Endothelial cell of umbilical vein (primary cell): ENCODE results near the gene GLRA1. TPM values are rescaled to one million over a fixed set of nuclear protein-coding genes. Genes with fewer than 3 reads are reported as not detected.

ENCODE experiments used
- BruUV-seq: library from RNA; stranded (reverse); fragments of 400-500 nt; replicated peaks from 2 replicates; lab custom pipeline; 2021; lab: Mats Ljungman, UMichigan
- CTCF ChIA-PET: fragments of 300-600, 350-600 bp; sonication (Branson Sonifier 250); formaldehyde crosslinking; loops from one replicate; lab custom pipeline; 2021; ENCODE audit warnings: antibody characterized with exemption, inconsistent platforms; lab: Charles Lee
- POLR2A ChIA-PET: fragments of 300-600, 350-600 bp; sonication (Branson Sonifier 250); formaldehyde crosslinking; loops from one replicate; lab custom pipeline; 2021; ENCODE audit warnings: antibody characterized with exemption, inconsistent platforms; lab: Charles Lee
- DNase-seq: peaks from one replicate; pipeline ENCODE4 v3.0.0-alpha.2; 2011; ENCODE audit warnings: low read depth, low spot score
- FAIRE-seq: peaks from 2 replicates; lab custom pipeline; 2011; peaks lifted over from hg19 to GRCh38; lab: Jason Lieb, UNC
- H2AFZ ChIP-seq: 2 replicates; pipeline ENCODE4 v1.6.0; 2012; ENCODE audit warnings: low read depth, low read length, control low read depth, inconsistent platforms
- H3K27ac ChIP-seq: 2 replicates; pipeline ENCODE4 v1.5.1; 2011; ENCODE audit warnings: low read depth, mild to moderate bottlenecking, control low read depth, low read length, moderate library complexity; ENCODE audit not compliant: insufficient read depth
- H3K27me3 ChIP-seq, 2 experiments: 2 replicates each; pipeline versions ENCODE4 v1.6.0 to v1.6.1; 2011; ENCODE audit warnings: low read length in 2 of 2, mixed read lengths in 1 of 2; ENCODE audit not compliant: control insufficient read depth in 2 of 2, insufficient read depth in 2 of 2
- H3K36me3 ChIP-seq, 2 experiments: 2 replicates in 1 of 2; 3 replicates in 1 of 2; pipeline ENCODE4 v1.5.1; 2011; ENCODE audit warnings: low read length in 2 of 2, mild to moderate bottlenecking in 1 of 2, moderate library complexity in 1 of 2; ENCODE audit not compliant: control insufficient read depth in 2 of 2, insufficient read depth in 2 of 2; ENCODE audit errors: extremely low read depth in 1 of 2
- H3K4me1 ChIP-seq: 3 replicates; pipeline ENCODE4 v1.5.1; 2011; ENCODE audit warnings: mild to moderate bottlenecking, low read length; ENCODE audit not compliant: control insufficient read depth, insufficient read depth; ENCODE audit errors: extremely low read depth
- H3K4me2 ChIP-seq: 2 replicates; pipeline ENCODE4 v1.6.1; 2011; ENCODE audit warnings: low read length, control low read depth, mixed read lengths; ENCODE audit not compliant: insufficient read depth
- H3K4me3 ChIP-seq, 3 experiments: fragments of 200-600 bp in 1 of 3; sonication (generic), shearing (Covaris generic) in 1 of 3; replicated peaks in 1 of 3; 2 replicates each; pipeline ENCODE4 v1.5.1; 2011 to 2016; ENCODE audit warnings: control low read depth in 3 of 3, low read length in 3 of 3, mild to moderate bottlenecking in 2 of 3, inconsistent platforms in 1 of 3, low read depth in 1 of 3, moderate library complexity in 1 of 3; ENCODE audit not compliant: insufficient read depth in 1 of 3
- H3K79me2 ChIP-seq: 2 replicates; pipeline ENCODE4 v1.6.0; 2012; ENCODE audit warnings: low read length, inconsistent platforms; ENCODE audit not compliant: control insufficient read depth, insufficient read depth
- H3K9ac ChIP-seq: replicated peaks from 2 replicates; pipeline ENCODE3; 2011; ENCODE audit warnings: low read length, control low read depth; ENCODE audit not compliant: insufficient read depth; ENCODE audit errors: extremely low read depth
- H3K9me1 ChIP-seq: replicated peaks from 3 replicates; pipeline ENCODE4 v1.6.0; 2011; ENCODE audit warnings: mild to moderate bottlenecking, low read length; ENCODE audit not compliant: control insufficient read depth, insufficient read depth; ENCODE audit errors: extremely low read depth
- H3K9me3 ChIP-seq: replicated peaks from 2 replicates; pipeline ENCODE4 v1.5.1; 2012; ENCODE audit warnings: low read length, inconsistent platforms; ENCODE audit not compliant: control insufficient read depth, insufficient read depth
- H4K20me1 ChIP-seq: replicated peaks from 2 replicates; pipeline ENCODE3; 2011; ENCODE audit warnings: mild to moderate bottlenecking, low read length; ENCODE audit not compliant: control insufficient read depth, insufficient read depth; ENCODE audit errors: extremely low read depth
- EZH2 ChIP-seq: IDR thresholded peaks from 2 replicates; pipeline ENCODE4 v1.6.1; 2012; ENCODE audit warnings: borderline replicate concordance, low read depth, mild to moderate bottlenecking, moderate library complexity, low read length, inconsistent platforms; ENCODE audit not compliant: severe bottlenecking
- GATA2 ChIP-seq: IDR thresholded peaks from 2 replicates; pipeline ENCODE4 v1.7.0; 2011; ENCODE audit warnings: low read depth, mild to moderate bottlenecking, moderate library complexity, mixed read lengths, low read length; ENCODE audit not compliant: insufficient read length, insufficient read depth
- MYC ChIP-seq: IDR thresholded peaks from one replicate; pipeline ENCODE4 v1.6.1; 2011; ENCODE audit warnings: mild to moderate bottlenecking, low read depth, low read length
- POLR2A ChIP-seq: IDR thresholded peaks from 2 replicates; pipeline ENCODE4 v1.6.1; 2012; ENCODE audit warnings: low read depth, mild to moderate bottlenecking, control low read depth, low read length
- dilution Hi-C: fragments of 300-500 bp; cut with MboI; formaldehyde crosslinking; loops from one replicate; pipeline ENCODE4 v1.15.0; 2019; ENCODE audit warnings: low sequenced_read_pairs; ENCODE audit not compliant: extremely low pct_ligation_motif_present
- intact Hi-C: fragments of 100-400 bp; cut with micrococcal nuclease; formaldehyde crosslinking; loops from one replicate; pipeline ENCODE4 v1.10.0; 2022
- polyA plus RNA-seq, 4 experiments: library from polyadenylated mRNA; depleted of rRNA in 3 of 4; stranded (reverse) in 3 of 4; unstranded in 1 of 4; fragments of >200 nt; gene quantifications; 2 replicates each; pipeline versions ENCODE4 v1.2.1 to v1.2.3, GENCODE V29; 2011 to 2012; ENCODE audit warnings: missing spikeins in 1 of 4
- total RNA-seq: library from RNA; stranded (reverse); gene quantifications from 2 replicates; pipeline ENCODE4 v1.2.3, GENCODE V29; 2021
- TF ChIP-seq, protein P1 (sequence below): IDR thresholded peaks from 2 replicates; pipeline ENCODE4 v1.6.1; 2011; ENCODE audit not compliant: insufficient read depth, insufficient read length
- TF ChIP-seq, protein P2 (sequence below), 2 donors: IDR thresholded peaks; 1 replicate in 1 of 2; 2 replicates in 1 of 2; pipeline ENCODE4 v1.5.1; 2011; ENCODE audit warnings: low read length in 2 of 2, mild to moderate bottlenecking in 2 of 2, moderate library complexity in 2 of 2, control low read depth in 1 of 2, inconsistent platforms in 1 of 2, low read depth in 1 of 2; ENCODE audit not compliant: insufficient read depth in 1 of 2; ENCODE audit errors: extremely low read depth in 1 of 2

GLRA1 gene
- total and polyA plus RNA-seq, 2 donors (not counting 3 experiments of a cell fraction or from before 2014, with no cell fraction given): not detected

DNA sequence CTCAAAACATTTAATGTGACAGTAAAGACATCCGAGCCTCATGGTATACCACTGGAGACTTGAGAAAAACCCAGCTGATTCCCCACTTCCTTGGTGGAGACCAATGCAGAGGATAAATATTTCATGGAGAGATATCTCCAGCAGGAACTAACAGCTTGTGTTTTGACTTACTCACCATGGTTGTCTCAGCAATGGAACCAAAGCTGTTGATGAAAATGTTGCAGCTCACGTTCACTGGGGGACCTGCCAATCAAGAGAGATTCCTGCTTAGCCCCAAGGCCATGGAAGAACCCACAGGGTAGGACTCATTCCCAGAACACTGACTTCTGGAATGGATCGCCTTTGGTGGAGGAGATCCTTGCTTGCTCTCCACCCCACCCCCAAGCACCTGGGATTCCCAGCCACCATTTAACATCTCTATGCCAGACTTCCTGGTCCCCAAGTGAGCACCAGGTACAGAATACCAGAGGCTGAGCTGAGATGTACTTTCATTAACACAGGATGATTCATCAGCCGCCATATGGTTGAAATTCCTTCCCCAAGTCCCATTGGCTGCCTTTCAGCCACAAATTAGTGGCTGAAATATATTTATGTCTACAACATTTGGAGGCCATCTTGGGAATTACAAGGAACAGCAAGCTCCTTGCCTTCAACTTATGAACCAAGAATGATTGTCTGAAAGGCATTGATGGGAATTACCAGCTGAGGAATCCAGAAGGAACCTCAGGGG lies 37.9 kb downstream of the GLRA1 start:
- intact Hi-C loops: no loop called here
- H2AFZ ChIP-seq: no peak overlapping the region
- H3K36me3 ChIP-seq: no peaks in the 10 kb centered on the region
- ChIA-PET POLR2A (no interaction called here), CTCF (no interaction called here)
- FAIRE-seq (no peak), DNase-seq (no peak)
- H3K4me1 ChIP-seq: no peaks in the 10 kb centered on the region
- H3K27me3 ChIP-seq: no peaks in the 10 kb centered on the region
- no peak overlapping the region for H3K4me2 ChIP-seq
- no peaks in the 10 kb centered on the region for H3K9me1 ChIP-seq
- H3K27ac ChIP-seq: no peak overlapping the region
- no peaks in the 10 kb centered on the region for H4K20me1 ChIP-seq
- no TSS peak for BruUV-seq
- H3K79me2 ChIP-seq: no peaks in the 10 kb centered on the region
- H3K9me3 ChIP-seq: no peaks in the 10 kb centered on the region
- no peak overlapping the region for H3K9ac ChIP-seq
- TF ChIP-seq MYC (no peak), EZH2 (no peak), POLR2A (no peak), GATA2 (no peak)
- TF ChIP-seq, protein P1, sequence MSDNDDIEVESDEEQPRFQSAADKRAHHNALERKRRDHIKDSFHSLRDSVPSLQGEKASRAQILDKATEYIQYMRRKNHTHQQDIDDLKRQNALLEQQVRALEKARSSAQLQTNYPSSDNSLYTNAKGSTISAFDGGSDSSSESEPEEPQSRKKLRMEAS: no peak
- TF ChIP-seq, protein P2, sequence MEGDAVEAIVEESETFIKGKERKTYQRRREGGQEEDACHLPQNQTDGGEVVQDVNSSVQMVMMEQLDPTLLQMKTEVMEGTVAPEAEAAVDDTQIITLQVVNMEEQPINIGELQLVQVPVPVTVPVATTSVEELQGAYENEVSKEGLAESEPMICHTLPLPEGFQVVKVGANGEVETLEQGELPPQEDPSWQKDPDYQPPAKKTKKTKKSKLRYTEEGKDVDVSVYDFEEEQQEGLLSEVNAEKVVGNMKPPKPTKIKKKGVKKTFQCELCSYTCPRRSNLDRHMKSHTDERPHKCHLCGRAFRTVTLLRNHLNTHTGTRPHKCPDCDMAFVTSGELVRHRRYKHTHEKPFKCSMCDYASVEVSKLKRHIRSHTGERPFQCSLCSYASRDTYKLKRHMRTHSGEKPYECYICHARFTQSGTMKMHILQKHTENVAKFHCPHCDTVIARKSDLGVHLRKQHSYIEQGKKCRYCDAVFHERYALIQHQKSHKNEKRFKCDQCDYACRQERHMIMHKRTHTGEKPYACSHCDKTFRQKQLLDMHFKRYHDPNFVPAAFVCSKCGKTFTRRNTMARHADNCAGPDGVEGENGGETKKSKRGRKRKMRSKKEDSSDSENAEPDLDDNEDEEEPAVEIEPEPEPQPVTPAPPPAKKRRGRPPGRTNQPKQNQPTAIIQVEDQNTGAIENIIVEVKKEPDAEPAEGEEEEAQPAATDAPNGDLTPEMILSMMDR (IDR thresholded peaks at IDR 0.05; ENCODE audit: extremely low read depth in 1 of 2, insufficient read depth in 1 of 2, low read depth in 1 of 2, low read length in 2 of 2): no peak
- H3K4me3 ChIP-seq: no peak overlapping the region
- dilution Hi-C loops: no loop called here
